C4-2B (cell line): ENCODE results near the gene VSTM2L.

Experiments used
- H3K27ac ChIP-seq: fragments of 450-650 bp; 2 replicates; pipeline ENCODE4 v1.5.1; 2017
- ZFX ChIP-seq: fragments of 450-650 bp; IDR thresholded peaks from 2 replicates; pipeline ENCODE4 v1.6.1; 2017
- TF ChIP-seq, protein P1 (sequence below): fragments of 450-650 bp; conservative IDR thresholded peaks from 2 replicates; pipeline ENCODE4 v1.5.1; 2017; ENCODE audit warnings: mild to moderate bottlenecking

The VSTM2L gene

DNA sequence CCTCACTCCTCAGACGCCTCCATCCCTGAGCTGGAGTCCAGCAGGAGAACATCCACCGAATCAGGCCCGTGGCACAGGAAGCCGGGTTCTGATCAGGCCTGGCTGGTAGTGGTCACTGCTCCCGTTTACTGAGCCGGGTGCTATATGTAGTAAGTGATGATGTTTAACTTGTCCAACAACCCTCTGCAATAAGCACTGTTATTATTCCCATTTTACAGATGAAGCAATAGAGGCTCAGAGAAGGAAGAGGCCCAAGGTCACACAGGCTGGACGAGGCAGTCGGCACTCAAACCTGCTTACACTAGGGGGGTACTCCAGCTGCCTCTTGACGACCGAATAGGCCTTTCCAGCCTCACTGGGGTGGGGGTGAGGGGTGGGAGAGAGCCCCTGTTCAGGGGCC is 14.3 kb upstream of the VSTM2L start:
- H3K27ac ChIP-seq = no peak overlapping the region
- TF ChIP-seq ZFX = no peak
- TF ChIP-seq, protein P1, sequence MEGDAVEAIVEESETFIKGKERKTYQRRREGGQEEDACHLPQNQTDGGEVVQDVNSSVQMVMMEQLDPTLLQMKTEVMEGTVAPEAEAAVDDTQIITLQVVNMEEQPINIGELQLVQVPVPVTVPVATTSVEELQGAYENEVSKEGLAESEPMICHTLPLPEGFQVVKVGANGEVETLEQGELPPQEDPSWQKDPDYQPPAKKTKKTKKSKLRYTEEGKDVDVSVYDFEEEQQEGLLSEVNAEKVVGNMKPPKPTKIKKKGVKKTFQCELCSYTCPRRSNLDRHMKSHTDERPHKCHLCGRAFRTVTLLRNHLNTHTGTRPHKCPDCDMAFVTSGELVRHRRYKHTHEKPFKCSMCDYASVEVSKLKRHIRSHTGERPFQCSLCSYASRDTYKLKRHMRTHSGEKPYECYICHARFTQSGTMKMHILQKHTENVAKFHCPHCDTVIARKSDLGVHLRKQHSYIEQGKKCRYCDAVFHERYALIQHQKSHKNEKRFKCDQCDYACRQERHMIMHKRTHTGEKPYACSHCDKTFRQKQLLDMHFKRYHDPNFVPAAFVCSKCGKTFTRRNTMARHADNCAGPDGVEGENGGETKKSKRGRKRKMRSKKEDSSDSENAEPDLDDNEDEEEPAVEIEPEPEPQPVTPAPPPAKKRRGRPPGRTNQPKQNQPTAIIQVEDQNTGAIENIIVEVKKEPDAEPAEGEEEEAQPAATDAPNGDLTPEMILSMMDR = no peak

GRCh38 chr20:37890108-37890507 is 12.8 kb upstream of the VSTM2L start:
- TF ChIP-seq, protein P1 = no peak
- TF ChIP-seq ZFX = no peak
- H3K27ac ChIP-seq = no peak overlapping the region

DNA sequence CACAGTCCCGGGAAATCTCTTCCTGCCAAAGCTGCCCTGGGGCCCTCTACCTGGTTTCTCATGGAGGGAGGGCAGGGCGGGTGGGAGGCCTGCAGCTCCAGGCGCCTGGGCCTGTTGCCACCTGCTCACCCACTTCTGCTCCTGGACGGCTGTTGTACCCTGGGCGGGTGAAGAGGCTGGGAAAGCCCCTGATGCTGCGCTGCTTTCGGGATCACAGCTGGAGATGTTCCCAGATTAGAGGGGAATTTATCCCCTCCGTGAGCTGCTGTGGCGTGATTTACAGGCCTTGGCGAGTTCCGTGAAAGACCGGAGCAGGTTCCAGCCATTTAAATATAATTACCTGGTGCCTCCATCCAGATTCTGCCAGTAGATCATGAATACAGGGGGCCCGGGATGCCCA is 12.3 kb upstream of the VSTM2L start:
- no peak for TF ChIP-seq ZFX
- TF ChIP-seq, protein P1 = no peak
- H3K27ac ChIP-seq = no peak overlapping the region

- H3K27ac ChIP-seq = peak overlapping the region; percentile 15
- TF ChIP-seq, protein P1 = no peak
- TF ChIP-seq ZFX = no peak
These were observed 10.9 kb upstream of the VSTM2L start for GRCh38 chr20:37892001-37892400.

GRCh38 chr20:37893566-37894241 is 9.2 kb upstream of the VSTM2L start:
- TF ChIP-seq, protein P1 = no peak
- TF ChIP-seq ZFX = no peak
- no peak overlapping the region for H3K27ac ChIP-seq

DNA sequence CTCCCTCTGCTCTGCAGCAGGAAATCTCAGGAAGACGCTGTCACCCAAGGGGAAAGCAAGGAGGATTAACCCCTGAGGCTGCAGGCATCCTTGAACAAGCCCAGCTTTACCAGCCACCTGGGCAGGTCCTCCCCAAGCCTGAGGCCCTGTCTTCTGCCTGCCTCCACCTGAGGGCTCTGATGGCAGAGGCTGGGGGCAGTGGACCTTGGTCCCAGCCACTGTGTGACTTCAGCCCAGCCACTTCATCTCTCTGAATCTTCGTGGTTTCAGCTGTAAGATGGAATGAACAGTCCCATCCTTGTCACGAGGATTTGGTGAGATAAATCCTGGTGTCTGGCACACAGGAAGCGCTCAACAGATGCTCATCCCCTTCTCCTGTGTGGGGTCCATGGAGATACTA is 8.5 kb upstream of the VSTM2L start:
- no peak overlapping the region for H3K27ac ChIP-seq
- TF ChIP-seq, protein P1 = no peak
- no peak for TF ChIP-seq ZFX

DNA sequence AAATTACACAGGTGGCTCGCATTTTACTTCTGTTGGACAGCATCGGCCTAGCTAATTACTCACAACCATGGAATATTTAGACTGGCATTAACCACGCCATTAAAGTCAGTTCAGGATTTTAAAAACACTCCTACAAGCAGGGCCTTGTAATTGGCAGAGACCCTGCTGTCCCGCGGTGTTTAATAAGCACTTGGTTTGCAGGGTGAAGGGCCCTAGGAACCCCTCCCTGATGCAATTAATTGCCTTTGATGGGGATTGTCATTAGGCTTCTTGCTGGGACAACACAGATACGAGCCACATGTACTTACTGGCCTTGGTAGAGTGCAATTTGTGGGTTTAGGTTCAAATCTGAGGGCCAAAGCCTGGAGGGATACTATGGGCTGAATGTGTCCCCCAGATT is 7.8 kb upstream of the VSTM2L start:
- H3K27ac ChIP-seq = no peak overlapping the region
- TF ChIP-seq, protein P1 = no peak
- no peak for TF ChIP-seq ZFX
